ENCODE data around the gene ALKBH3.

The ALKBH3 gene

DNA sequence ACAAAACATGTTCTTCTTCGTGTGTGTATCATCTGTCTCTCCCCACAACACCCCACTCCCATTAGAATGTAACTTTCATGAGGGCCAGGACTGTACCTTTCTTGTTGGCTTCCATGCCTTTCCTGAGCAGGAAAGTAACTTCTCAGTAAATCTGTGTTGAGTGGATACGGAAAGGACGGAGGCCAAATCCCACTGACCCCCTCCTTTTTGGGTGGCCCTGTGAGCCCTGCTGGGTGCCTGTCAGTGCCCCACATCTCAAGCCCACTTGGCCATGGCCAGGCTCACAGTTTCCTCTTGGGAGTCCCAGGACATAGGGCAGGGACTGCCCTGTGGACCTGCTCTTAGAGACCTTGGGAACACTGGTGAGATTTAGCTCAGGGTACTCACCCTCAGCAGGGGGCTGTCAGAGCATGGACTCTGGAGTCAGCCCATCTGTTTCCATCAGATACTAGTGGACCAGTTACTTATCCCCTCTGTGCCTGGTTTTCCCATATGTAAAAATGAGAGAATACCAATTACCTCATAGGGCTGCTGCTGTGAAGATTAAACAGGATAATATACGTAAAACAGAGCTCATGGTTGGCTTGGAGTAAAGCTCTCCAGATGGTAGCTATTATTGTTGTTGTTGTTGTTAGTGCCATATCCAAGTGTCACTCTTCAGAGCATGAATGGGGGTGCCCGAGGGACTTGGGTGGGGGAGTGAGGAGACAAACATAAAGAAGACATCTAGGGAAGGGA is 60.8 kb downstream of the ALKBH3 start:
- no peak for DNase-seq (ENCODE audit: low read depth)

DNA sequence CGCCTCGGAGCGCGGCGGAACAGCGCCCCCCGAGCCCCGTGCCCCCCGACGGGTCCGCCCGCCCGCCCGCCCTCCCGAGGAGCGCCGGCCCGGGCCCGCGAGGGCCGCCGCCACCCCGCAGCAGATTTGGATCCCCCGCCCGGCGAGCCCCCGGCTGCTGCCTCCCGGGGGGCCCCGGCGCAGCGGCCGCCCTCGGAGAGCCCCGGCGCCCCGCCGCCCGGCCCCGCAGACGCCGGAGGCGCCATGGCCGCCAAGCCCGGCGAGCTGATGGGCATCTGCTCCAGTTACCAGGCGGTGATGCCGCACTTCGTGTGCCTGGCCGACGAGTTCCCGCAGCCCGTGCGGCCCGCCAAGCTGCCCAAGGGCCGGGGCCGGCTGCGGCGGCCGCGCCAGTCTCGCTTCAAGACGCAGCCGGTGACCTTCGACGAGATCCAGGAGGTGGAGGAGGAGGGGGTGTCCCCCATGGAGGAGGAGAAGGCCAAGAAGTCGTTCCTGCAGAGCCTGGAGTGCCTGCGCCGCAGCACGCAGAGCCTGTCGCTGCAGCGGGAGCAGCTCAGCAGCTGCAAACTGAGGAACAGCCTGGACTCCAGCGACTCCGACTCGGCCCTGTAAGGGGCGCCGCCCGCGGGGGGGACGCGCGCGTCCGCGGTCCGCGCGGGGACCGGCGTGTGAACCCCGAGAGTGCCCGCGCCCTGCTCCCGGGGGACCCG is 62.2 kb downstream of the ALKBH3 start:
- no peak for DNase-seq (ENCODE audit: low read depth)

DNA sequence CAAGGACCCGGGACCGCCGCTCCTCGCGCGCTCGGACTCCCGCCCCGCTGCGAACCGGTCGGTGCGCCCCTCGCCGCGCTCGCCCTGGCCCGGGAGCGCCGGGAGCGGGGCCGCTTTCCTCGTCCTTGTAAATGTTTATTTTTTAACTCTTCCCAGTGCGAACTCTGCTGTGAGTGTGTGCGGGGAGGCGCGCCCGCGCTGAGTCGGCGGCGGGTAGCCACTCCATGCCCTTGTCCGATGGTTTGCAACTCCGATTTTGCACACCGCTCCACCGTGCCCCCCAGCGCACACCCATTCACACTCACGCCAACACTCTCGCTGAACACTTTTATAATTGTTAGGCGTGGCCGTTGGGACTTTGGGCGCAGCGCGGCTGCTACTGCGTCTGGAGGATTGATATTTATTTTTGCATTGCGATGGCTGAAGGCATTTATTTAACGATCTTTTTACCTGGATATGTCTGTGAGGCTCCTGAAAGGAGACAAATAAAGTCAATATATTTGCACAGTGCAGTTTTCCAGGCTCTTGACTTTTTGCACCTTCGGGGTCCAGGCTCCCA is 62.8 kb downstream of the ALKBH3 start:
- no peak for DNase-seq (ENCODE audit: low read depth)

DNA sequence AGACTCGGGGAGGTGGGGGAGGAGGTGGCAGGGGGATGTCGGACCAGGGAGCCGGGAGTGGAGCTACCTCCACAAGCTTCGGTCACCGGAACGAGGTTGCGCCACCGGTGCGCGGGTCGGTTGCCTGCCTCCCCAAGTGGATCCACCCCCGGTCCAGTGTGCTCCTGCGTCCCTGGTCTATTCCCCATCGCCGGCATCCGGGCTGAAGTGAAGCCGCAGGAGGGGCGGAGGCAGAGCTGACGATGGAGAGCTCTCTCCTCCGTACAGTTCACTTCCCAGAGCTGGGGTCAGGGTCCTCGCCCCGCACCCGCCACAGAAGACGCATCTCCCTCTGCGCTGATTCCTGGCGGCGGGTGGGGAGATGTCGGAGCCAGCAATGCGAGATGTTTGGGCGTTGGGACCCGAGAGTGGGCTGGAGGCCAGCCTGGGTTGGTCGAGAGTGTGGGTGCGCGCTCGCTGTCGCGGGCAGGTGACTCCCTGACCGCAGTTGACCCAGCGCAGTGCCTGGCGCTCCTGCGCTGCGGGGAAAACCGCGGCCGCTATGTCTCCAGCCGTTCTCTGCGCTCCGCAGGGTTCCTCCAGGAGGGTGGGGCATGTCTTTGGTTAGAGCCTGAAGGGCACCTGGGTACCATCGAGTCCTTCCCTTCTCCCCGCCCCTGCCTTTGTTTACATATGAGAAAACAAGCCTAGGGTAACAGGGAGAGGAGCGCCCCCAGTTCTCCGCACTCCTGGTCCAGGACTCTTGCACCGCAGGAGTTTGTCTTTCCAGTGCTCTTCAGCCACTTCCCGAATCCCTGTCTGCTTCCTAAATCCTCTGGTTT is 63.5 kb downstream of the ALKBH3 start:
- DNase-seq (ENCODE audit: low read depth), result no peak

DNA sequence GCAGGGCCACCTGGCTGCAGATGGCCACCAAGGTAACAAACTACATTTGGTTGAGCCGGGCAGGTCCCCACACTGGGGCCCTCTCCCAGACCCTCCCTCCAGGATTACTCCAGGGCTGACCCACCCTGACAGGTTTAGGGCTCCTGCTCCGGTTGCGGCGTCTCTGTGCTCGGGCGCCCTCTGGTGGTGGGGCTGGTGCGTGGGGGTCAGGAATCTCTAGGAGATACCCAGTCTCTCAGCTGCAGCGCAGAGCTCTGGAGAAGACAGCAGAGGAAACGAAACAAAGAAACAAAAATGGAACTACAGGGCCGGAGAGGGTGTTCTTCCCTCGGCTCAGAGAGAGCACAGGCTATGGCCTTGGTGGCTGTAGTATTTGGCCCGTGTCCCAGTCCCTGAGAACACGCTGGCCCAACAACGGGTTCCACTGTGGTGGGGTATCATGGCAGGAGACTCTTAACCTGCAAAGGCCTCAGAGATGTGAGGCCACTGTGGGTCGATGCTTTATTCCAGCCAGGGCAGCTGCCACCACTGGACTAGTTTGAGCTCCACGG is 64.2 kb downstream of the ALKBH3 start:
- DNase-seq (ENCODE audit: low read depth), result peak; percentile 60

DNA sequence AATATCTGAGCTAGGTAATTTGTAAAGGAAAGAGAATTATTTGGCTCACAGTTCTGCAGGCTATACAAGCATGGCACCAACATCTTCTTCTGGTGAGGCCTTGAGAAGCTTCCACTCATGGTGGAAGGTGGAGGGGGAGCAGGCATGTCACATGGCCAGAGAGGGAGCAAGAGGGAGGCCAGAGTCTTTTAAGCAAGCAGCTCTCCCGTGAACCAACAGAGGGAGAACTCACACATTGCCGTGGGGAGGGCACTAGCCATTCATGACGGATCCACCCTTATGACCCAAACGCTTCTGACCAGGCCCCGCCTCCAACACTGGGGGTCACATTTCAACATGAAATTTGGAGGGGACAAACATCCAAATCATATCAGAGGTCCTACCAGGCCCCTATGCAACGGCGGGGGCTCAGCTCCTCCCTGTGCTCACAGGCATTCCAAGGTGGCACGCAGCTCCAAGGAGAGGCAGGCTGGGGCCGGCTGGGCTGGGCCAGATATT is 66.4 kb downstream of the ALKBH3 start:
- no peak for DNase-seq (ENCODE audit: low read depth)

DNA sequence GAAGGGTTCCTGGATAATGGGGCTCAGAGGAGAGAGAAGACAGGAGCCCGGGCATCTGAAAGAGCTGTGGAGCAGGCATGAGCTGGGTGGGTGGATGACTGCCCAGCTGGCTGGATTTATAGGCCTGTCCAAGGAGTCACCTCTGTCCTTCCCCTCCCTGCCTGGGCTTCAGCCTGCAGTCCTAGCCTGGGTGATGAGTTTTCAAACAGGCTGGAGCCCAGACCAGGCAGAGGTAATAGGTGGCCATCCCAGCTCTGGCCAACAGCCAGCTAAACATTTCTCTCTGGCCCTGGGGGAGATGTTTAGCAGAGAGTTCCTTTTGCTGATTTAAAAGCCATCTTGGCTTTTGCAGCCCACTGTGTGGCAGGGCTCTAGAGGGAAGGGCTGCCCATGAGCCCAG is 67.2 kb downstream of the ALKBH3 start:
- no peak for DNase-seq (ENCODE audit: low read depth)

DNA sequence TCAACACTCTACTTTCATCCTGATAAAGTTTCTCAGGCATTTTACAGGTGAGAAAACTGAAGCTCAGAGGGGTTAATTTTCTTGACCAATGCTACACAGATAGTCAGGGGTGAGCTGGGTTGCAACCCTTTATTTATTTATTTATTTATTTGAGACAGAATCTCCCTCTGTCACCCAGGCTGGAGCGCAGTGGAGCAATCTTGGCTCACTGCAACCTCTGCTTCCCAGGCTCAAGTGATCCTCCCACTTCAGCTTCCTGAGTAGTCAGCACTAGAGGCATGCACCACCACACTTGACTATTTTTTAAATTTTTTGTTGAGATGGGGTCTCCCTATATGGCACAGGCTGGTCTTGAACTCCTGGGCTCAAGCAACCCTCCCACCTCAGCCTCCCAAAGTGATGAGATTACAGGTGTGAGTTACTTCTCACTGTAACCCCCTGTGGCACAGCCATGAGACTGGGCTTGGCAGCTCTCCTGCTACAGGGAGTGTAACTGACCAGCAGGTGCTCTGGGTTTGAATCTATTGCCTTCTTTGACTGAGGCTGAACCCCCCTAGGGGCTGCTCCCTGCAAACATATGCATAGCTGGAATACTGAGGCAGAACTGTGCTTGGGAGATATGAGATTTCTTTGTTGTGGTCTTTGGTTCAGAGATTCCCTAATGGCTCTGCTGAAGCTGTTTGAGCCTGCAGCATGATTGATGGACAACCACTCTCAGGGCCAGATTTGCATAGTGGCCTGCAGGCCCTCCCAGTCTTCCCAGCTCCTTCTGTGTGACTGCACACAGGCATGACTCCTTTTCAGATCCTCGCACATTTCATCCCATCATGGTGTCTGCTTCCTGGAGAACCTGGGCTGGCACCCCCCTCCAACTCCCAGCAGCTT is 68.0 kb downstream of the ALKBH3 start:
- no peak for DNase-seq (ENCODE audit: low read depth)

DNA sequence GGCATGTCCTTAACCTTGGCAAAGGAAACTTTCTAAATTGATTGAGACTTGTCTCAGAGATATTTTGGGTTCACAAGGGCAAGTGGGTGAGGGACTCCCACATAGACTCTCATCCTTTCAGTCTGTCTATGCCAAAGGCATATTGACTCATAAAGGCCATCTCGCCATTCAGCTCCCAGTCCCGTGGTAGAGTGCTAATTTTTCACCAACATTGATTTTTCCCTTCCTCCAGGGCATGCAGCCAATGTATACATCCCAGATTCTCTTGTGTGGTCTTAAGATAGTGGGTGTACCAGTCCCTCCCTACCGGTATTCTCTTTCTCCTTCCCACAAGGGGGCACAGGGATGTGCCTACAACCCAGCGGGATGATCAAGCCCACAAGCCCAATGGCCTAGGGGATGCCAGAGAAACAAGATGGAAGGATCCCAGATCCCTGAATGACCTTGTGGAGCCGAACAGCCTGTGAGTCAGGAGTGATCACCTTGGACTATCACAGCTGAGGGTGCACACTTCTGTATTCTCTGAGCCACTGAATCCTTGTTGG is 69.8 kb downstream of the ALKBH3 start:
- no peak for DNase-seq (ENCODE audit: low read depth)

DNA sequence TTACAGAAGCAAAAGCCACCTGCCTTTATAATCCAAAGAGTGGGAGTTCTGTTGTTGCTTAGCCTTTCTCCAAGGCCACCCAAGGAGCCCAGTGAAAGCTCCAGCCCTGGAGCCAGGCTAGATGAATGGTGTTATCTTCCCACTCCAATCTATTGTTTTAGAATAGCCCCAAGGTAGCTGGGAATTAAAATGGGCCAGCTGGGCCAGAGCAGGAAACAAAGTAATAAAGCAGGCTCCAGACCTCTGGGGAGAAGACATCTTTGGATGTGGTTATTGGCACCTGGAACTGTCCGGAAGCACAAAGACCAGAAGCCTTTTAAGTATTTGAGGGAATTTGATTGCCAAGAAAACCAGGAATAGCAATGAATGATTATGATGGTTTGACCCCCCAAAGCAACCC is 70.6 kb downstream of the ALKBH3 start:
- DNase-seq (ENCODE audit: low read depth), result no peak

DNA sequence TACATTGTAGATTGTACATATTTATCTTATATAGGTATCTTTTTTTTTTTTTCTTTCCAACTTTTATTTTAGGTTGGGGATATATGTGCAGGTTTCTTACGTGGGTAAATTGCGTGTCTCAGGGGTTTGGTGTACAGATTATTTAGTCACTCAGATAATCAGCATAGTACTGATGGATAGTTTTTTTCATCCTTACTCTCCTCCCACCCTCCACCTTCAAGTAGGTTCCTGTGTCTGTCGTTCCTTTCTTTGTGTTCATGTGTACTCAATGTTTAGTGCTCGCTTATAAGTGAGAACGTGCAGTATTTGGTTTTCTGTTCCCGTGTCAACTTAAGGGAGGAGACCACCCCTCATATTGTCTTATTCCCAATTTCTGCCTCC is 71.4 kb downstream of the ALKBH3 start:
- DNase-seq (ENCODE audit: low read depth), result no peak

DNA sequence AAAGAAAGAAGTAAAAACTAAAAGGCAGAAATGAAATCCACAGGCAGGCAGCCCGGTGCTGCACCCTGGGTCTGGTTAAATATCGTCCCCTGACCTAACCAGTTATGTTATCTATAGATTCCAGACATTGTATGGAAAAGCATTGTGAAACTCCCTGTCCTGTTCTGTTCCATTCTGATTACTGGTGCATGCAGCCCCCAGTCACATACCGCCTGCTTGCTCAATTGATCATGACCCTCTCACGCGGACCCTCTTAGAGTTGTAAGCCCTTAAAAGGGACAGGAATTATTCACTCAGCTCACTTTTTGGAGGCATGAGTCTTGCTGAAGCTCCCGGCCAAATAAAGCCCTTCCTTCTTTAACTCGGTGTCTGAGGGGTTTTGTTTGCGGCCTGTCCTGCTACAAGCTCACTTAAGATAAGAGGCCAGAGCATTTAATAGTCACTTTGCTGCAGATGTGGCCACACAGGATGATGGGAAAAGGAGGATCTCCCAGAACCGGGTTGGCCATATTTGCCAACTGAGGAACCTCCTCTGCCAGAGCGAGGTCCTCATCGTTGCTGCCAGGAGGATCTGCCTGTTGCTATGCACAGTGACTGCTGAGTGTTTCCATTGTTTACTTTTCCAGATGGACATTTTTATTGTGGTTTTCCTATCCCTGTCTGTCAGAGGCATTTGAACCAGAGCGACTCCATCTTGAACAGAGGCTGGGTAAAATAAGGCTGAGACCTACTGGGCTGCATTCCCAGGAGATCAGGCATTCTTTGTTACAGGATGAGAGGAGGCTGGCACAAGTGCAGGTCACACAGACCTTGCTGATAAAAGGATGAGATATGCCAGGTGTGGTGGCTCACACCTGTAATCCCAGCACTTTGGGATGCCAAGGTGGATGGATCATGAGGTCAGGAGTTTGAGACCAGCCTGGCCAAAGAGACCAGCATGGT is 72.0 kb downstream of the ALKBH3 start:
- no peak for DNase-seq (ENCODE audit: low read depth)

DNA sequence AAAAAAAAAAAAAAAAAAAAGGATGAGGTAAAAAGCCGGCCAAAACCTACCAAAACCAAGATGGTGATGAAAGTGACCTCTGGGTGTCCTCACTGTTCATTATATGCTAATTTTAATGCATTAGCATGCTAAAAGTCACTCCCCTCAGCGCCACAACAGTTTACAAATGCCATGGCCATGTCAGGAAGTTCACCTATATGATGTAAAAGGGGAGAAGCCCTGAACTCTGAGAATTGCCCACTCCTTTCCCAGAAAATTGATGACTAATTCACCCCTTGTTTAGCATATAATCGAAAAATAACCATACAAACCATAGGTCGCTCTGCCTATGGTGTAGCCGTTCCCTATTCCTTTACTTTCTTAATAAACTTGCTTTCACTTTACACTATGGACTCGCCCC is 72.9 kb downstream of the ALKBH3 start:
- DNase-seq (ENCODE audit: low read depth), result no peak

DNA sequence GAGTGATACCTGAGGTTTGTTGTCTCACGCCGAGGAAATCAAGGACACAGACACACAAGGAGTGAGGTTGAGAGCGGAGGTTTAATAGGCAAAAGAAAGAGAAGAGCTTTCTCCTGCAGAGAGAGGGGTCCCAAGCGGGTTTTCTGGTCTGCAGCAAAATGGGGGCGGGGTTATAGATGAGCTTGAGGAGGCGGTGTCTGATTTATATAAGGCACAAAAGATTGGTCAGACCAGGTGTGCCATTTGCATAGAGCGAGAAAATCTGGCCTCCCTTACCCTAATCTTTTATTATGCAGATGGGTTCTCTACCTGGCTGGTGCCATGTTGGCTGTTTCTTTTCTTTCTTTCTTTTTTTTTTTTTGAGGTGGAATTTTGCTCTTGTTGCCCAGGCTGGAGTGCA is 73.6 kb downstream of the ALKBH3 start:
- DNase-seq (ENCODE audit: low read depth), result no peak

DNA sequence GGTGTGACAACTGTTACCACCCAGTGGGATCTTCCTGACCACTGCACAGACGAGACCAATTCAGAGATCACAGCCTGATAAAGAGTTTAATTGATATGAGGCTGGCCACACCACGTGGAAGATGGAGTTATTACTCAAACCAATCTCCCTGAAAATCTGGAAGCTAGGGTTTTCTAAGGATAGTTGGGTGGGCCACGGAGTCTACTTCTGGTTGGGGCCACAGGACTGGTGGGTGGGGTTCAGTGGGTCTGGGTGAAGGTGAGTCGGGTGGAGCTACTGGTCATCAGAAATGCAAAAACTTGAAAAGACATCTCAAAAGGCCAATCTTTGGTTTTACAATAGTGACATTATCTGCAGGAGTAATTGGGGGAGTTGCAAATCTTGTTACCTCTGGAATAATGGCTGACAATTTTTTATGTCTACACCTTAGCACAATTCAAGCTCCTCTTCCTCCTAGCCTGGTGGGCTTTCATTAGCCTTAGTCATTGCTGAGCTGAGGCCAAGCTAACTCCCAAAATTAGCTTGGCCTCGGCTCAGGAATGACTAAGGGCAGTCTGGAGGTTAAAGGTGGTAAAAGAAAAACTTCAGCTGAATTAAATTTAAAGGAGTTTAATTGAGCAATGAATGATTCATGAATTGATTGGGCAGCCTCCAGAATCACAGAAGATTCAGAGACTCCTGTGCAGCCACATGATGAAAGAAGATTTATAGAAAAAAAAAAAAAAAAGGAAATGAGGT is 74.9 kb downstream of the ALKBH3 start:
- no peak for DNase-seq (ENCODE audit: low read depth)

DNA sequence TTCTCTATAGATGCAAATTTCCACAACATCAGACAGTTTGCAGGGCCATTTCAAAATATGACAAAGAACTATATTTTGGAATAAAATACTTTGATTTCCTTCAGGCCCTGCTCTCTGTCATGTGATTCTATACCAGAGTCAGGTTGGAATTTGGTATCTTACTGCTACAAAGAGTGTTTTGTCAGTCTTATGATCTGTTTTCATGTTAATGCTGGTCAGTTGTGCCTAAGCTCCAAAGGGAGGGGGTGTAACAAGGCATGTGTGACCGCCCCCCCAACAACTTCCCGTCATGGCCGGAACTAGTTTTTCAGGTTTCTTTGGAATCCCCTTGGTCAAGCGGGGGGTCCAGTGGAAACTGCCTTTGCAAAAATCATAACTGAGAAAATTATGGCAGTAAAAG is 76.9 kb downstream of the ALKBH3 start:
- DNase-seq (ENCODE audit: low read depth), result no peak

DNA sequence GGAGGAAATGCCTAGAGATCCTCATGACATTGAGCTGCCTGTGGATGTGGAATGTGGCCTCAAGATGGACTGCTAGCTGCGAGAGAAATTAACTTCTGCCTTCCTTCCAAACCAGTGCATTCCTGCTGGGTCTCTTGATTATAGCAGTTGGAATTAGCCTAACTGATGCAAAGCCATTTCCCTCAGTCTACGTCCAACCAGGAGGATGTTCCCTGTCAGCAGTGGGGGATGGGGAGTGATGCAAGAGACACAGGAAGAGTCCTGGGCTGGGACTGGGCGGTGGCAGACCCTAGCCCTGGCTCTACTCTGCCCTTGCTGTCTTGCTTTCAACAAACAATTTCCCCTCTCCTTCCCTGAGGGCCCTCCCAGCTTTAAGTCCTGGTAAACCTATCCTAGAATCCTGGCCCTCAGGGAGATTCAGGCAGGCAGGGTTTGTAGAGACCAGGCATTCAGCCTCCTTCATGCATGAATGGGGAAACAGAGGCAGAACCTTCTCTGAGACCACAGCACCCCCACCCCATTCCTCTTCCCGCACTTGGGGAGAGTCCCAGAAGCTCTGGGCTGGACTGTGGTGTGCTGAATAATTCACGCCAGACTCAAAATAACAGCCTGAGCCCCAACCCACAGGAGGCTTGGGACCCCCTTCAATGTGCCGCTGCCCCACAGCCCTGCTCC is 78.8 kb downstream of the ALKBH3 start:
- no peak for DNase-seq (ENCODE audit: low read depth)
